Stimulated activated CD4-positive, alpha-beta T cell treated with anti-CD3 and anti-CD28 coated beads, Interleukin-15, amount 100 ng/mL, for 48 hours (primary cell): ENCODE results near the gene TIMM29.
"Not testable (repeated sequence)": the region's sequence is repeated elsewhere in the genome, so short reads cannot be mapped to it uniquely, and the experiment has no call there.

Source experiments
- DNase-seq, 2 donors: peaks; one replicate each; pipeline ENCODE4 v3.0.0-alpha.2; 2020; ENCODE audit warnings: low read depth in 2 of 2

TIMM29 gene

DNA sequence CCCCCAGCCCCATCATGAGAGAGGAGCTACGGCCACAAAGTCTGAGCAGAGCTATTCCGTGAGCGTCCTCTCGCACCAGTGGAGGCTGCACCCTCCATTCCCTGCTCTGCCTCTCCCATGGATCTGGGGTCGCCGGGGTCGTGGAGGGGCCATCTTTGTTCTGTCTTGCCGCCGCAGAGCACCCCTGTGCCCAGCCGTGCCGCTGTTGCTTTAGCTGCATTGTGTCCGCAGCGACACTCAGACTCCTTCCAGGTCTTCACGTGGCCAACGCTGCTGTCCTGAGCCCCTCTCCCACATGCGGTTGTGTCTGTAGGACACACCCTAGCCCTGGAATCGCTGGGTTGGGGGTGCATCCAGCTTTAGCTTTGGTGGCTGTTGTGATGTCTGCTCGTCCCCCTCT, 16.0 kb upstream of the TIMM29 start:
- DNase-seq = no peak

DNA sequence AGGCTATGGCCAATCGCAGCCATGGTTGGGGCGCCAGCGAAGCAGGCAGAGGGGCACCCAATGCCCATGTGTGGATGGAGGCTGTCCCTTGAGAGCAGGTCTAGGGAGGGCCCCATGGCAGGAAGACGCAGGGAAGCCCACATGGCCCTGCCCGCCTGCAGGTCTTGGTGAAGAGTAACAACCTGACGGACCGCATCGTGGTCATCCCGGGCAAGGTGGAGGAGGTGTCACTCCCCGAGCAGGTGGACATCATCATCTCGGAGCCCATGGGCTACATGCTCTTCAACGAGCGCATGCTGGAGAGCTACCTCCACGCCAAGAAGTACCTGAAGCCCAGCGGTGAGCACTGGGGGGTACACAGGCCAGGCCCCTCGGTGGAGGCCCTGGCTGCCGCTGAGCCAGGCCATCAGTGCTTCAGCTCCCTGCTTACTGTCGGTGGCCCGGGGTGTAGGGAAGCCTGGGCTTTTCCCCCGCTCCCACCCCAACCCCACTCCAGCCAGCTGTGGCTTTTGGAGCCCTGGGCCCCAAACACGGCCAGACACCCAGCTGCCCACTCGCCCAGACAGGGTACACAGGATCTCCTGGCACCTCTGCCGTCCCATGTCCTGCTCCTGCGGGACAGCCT, 14.8 kb upstream of the TIMM29 start:
- DNase-seq = no peak

- no peak for DNase-seq
Observed at GRCh38 chr19:10915130-10916091, 13.2 kb upstream of the TIMM29 start.

DNA sequence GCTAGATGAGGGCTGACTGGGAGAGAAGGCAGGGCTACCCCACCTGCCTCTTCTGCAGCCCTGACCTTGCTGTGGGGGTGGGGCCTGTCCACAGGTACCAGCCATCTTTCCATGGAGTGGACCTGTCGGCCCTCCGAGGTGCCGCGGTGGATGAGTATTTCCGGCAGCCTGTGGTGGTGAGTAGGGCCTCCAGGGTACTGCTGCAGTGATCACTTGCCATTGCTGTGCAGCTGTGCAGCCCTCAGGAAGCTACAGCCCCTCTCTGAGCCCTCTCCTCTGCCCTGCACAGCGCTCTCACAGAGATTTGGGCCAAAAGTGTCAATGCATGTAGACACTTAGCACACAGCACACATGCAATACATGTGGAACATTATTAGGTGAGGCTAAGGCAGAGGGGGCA, 12.0 kb upstream of the TIMM29 start:
- DNase-seq = no peak

GRCh38 chr19:10918359-10918758, 10.3 kb upstream of the TIMM29 start:
- DNase-seq = no peak

DNA sequence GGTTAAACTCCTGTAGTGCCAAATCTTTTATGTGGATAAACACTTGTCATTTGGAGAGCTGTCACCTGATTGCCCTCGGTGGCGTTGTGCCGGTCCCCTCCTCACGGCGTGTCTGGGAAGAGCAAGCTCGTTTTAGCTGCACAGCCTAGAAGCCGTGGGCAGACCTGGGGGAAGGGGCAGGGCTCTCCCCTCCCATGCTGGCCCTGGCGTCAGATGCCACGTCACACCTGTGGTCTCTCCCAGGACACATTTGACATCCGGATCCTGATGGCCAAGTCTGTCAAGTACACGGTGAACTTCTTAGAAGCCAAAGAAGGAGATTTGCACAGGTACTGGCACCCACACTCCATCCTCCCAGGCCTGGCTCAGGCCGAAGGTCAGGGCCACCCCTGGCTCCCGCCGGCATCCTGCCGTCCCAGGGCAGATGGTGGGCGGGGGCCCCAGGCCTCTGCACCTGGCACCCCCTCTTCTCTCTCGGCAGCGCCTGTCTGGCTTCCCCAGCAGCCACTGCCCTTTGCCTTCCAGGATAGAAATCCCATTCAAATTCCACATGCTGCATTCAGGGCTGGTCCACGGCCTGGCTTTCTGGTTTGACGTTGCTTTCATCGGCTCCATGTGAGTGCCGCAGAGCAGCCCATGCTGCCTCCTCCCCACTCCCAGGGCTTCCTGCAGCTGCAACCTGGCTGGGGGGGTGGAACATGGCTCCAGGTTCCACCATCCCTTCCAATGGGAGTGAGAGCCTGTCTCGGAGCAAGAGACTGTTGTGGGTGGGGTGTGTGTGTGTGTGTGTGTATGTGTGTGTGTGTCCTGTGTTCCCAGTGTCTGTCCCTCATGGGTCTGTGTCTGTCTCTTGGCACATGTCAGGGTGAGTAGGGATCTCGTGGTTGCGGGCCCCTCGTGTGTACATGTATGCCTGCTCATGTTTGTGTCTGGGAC, 9.0 kb upstream of the TIMM29 start:
- DNase-seq = no peak

GRCh38 chr19:10920288-10920655, 8.3 kb upstream of the TIMM29 start:
- DNase-seq = no peak

GRCh38 chr19:10920781-10921180, 7.8 kb upstream of the TIMM29 start:
- DNase-seq = no peak

DNA sequence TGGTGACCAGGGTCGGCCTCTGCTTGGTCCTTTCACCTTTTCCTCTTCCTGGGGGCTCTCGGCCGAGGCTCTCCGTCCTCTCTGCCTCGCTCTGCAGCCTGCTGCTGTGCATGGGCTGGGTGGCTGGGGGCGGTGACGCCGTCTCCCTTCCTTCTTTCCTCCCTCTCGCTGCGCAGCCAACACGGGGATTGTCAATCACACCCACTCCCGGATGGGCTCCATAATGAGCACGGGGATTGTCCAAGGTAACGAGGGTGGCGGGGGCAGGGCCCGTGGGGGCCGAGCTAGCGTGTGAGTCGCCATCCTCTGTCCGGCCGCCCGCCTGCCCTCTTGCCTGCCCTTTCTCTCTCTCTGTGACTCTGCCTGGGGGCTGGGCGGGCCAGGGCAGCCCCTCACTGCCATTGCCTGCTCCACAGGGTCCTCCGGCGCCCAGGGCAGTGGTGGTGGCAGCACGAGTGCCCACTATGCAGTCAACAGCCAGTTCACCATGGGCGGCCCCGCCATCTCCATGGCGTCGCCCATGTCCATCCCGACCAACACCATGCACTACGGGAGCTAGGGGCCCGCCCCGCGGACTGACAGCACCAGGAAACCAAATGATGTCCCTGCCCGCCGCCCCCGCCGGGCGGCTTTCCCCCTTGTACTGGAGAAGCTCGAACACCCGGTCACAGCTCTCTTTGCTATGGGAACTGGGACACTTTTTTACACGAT, 7.3 kb upstream of the TIMM29 start:
- no peak for DNase-seq

DNA sequence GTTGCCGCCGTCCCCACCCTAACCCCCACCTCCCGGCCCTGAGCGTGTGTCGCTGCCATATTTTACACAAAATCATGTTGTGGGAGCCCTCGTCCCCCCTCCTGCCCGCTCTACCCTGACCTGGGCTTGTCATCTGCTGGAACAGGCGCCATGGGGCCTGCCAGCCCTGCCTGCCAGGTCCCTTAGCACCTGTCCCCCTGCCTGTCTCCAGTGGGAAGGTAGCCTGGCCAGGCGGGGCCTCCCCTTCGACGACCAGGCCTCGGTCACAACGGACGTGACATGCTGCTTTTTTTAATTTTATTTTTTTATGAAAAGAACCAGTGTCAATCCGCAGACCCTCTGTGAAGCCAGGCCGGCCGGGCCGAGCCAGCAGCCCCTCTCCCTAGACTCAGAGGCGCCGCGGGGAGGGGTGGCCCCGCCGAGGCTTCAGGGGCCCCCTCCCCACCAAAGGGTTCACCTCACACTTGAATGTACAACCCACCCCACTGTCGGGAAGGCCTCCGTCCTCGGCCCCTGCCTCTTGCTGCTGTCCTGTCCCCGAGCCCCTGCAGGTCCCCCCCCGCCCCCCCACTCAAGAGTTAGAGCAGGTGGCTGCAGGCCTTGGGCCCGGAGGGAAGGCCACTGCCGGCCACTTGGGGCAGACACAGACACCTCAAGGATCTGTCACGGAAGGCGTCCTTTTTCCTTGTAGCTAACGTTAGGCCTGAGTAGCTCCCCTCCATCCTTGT, 6.5 kb upstream of the TIMM29 start:
- DNase-seq = no peak

GRCh38 chr19:10922638-10923014, 6.0 kb upstream of the TIMM29 start:
- no peak for DNase-seq

- no peak for DNase-seq
Observed at GRCh38 chr19:10923260-10924112, 5.1 kb upstream of the TIMM29 start.

DNA sequence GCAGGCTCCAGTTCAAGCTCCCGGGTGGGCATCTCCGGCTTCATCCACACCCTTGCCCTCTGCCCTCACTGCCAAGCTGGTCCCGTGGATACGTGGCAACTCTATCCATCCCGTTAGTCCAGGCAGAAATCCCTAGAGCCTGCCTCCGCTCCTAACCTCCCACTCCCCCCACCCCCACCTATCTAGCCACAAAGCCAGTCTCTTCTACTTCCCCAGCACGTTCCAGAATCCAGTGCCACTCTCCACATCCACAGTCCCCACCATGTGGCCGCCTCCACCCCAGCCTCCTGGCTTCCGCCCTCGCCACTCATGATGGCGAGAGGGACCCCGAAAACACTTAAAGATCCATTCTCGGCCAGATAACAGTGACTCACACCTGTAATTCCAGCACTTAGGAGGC, 4.0 kb upstream of the TIMM29 start:
- DNase-seq = no peak

GRCh38 chr19:10927730-10928562, 665 bp upstream of the TIMM29 start:
- DNase-seq = no peak

DNA sequence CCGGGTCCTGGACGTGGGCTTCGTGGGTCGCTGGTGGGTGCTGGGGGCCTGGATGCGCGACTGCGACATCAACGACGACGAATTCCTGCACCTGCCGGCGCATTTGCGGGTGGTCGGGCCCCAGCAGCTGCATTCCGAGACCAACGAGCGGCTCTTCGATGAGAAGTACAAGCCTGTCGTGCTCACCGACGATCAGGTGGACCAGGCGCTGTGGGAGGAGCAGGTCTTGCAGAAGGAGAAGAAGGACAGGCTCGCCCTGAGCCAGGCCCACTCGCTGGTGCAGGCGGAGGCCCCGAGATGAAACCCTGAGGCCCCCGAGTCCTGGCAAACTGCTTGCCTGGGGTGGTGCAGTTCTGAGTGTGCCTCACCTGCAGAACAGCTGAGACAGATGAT, 787 bp downstream of the TIMM29 start:
- DNase-seq = no peak

DNA sequence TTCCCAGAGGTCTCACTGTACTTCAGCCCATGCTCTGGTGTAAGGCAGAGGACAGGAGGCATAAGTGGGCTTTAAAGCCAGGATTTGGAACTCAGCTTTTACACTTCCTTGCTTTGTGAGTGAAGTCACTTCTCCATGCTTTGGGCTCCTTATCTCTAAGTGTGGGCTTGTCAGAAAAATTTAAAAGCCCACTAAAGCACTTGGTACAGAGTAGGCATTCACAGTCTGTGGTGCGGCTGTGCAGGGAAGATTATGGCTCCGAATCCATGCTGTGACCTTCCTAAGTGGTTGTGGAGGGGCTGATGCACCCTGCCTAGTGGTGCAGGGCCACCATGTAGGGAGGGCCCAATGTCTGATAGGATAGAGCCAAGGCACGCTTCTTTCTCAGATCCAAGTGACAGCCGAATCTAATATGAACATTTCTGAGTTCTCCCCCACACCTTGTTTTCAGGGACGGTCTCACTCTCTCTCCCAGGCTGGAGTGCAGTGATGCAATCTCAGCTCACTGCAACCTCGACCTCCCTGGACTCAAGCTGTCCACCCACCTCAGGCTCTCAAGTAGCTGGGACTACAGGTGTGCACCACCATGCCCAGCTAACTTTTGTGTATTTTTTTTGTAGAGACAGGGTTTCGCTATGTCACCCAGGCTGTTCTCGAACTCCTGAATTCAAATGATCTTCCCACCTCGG, 6.9 kb downstream of the TIMM29 start:
- no peak for DNase-seq

- DNase-seq = peak in 1 of 2 donors; percentile 22
Observed at GRCh38 chr19:10936661-10937084, 8.1 kb downstream of the TIMM29 start.

DNA sequence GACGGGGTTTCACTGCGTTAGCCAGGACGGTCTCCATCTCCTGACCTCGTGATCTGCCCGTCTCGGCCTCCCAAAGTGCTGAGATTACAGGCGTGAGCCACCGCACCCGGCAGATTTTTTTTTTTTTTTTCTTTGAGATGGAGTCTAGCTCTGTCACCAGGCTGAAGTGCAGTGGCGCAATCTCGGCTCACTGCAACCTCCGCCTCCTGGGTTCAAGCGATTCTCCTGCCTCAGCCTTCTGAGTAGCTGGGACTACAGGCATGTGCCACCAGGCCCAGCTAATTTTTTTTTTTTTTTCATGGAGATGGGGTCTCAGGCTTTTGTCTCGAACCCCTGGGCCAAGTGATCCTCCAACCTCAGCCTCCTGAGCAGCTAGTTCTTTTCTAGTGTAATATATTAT, 13.0 kb downstream of the TIMM29 start:
- not testable (repeated sequence) for DNase-seq
